DMS 273 (cell line): ENCODE data around the gene EDEM1.
"Not testable (repeated sequence)": the region's sequence is repeated elsewhere in the genome, so short reads cannot be mapped to it uniquely, and the experiment has no call there.

Source experiments
- DNase-seq: peaks from one replicate; lab custom pipeline; 2025; ENCODE audit not compliant: unreplicated experiment; lab: John Stamatoyannopoulos, UW

Gene EDEM1

GRCh38 chr3:5172018-5172417, 15.5 kb upstream of the EDEM1 start:
- no peak for DNase-seq

GRCh38 chr3:5179036-5179435, 8.5 kb upstream of the EDEM1 start:
- DNase-seq, result not testable (repeated sequence)

- DNase-seq, result no peak
Observed at GRCh38 chr3:5181469-5182141, 5.9 kb upstream of the EDEM1 start.

GRCh38 chr3:5183714-5184113, 3.8 kb upstream of the EDEM1 start:
- DNase-seq, result not testable (repeated sequence)

- DNase-seq, result peak; percentile 1
Observed at GRCh38 chr3:5184499-5184898, 3.0 kb upstream of the EDEM1 start.

DNA sequence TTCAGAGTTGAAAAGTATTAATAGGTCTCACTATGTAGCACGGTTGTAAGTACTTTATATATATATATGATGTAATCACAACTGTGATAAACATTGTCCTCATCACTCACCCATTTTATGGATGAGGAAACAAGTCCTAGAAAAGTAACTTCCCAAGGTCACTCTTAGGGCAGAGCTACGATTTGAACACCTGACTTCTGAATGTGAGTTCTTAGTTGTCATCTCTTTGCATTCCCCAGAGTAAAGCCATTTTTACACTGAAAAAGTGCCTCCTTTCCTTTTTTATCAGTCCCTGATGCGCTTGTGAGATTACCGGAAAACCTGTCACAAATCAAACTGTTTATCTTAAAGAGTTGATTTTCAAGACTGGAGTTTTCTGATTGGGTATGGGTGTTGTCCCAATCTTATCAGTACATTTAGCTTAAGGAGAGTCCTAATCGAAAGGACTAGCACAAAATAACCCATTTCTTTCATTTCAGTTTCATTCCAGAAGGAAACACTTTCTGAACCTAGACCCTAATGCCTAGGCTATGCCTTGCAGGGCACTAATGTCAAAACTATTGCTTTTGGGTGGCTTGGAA, 2.3 kb upstream of the EDEM1 start:
- no peak for DNase-seq

DNA sequence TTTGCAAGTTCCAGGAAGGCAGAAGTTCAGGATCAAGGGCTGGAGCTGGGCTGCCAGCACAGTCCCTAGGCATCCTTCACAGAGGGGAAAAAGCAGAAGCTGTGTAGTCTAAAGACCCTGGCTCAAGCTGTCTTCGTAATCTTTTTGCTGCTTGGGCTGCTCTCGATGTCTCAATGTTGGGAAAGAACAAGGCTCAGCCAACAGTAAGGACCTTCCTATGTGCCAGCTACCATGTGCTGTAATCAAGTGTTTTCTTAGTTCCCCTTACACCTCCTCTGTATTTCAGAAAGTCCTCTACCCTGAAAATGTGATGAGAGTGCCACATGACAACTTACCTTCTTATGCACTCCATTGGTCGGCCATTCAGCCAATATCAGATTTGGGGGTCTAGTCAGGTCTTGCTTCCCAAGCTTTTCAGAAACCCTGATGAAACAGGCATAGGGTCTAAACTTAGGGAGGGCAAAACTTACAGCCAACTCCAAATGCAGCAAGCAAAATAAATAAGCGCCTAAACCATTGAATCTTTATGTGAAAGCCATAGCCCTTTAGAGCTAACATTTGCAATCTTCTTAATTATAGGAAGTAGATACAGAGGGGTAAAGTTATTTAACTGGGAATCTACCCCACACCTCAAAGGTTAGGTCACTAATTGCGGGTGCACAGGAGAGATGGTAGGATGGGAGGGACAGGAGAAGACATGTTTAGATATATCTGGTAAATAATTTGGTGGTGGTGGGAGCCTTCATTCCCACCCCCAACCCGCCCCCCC, 1.2 kb upstream of the EDEM1 start:
- DNase-seq, result peak; percentile 24

- peak; percentile 34 for DNase-seq
Observed at GRCh38 chr3:5186858-5187155, 700 bp upstream of the EDEM1 start.

DNA sequence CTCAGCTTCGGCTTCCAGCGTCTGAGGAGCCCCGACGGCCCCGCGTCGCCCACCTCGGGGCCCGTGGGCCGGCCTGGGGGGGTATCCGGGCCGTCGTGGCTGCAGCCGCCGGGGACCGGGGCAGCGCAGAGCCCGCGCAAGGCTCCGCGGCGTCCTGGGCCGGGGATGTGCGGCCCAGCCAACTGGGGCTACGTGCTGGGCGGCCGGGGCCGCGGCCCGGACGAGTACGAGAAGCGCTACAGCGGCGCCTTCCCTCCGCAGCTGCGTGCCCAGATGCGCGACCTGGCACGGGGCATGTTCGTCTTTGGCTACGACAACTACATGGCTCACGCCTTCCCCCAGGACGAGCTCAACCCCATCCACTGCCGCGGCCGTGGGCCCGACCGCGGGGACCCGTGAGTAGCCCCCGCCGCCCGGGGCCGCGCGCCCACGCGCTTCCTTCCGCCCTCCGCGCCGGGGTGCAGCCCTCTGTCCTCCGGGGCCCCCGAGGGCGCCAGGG, 462 bp downstream of the EDEM1 start:
- DNase-seq, result peak; percentile 64

DNA sequence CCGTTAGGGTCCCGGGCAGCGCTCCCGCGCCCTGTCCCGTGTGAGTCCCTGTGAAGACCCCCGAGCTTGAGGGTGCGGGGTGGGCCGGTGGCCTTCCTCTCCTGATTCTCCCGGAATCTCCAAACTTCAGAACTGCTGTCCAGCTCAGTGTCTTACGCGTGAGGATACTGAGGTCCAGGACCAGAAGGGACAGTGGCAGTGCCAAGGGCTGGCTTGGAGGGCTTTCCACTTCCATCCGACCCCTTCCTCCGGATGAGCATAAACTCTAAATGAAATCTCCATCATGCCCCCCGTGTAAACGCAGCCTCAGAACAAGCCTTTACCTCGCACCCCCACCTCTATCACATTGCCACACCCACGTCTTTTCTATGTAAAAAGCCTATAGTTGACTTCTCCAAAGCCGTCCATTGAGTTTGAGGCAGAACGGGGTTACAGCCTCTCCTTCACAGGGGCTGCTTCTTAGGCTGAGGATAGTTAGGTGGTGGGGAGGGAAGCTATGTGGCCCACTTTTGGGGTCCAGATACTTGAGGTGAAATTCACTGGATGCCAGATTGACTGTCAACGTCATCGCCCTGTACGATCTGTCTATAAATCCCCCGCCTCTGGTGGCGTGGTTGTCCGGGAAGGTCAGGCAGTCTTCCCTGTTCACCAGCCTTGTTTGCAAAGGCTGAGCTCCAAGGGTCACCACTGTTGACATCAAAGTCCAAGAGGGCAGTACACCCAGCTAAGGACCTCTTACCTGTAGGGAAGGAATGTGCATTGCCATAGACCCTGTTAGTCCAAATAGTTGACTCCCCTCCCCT, 1.1 kb downstream of the EDEM1 start:
- DNase-seq, result peak; percentile 41

- no peak for DNase-seq
Observed at GRCh38 chr3:5190147-5190791, 2.8 kb downstream of the EDEM1 start.

GRCh38 chr3:5191555-5192304, 4.2 kb downstream of the EDEM1 start:
- no peak for DNase-seq

DNA sequence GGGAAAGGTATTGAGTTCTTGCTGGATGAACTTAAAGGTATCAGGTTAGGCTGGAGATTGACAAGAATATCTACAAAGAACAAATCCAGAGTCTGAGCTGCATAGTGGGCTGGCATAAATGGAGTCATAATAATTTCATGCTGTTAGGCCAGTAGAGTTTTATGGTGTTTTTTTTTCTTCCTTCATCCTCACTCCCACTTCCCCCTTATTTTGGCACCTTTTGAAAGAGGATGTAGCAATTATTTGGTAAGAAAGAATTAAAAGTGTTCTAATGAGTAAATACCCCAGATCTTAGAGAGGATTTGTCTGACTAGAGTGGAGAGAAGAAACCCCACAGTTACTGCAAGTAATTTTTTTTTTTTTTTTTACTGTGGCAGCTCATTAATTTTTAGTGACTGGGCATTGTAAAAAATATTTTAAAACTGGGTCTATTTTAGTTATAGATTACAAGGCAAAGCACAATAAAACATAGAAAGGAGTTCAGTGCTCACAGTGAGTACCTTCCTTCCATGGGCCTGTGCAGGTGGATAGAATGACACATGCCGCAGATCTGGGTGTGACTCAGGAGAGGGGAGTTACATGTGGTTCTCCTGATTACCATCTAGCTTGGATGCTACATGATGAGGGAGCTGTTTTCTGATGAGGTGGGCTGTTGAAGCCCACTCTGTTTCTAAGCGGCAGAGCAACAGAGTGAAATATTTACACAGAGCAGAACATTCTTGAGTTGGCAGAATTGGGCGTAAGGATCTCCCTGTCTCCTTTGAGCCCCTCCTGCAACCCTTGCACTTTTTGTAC, 5.3 kb downstream of the EDEM1 start:
- DNase-seq, result no peak

DNA sequence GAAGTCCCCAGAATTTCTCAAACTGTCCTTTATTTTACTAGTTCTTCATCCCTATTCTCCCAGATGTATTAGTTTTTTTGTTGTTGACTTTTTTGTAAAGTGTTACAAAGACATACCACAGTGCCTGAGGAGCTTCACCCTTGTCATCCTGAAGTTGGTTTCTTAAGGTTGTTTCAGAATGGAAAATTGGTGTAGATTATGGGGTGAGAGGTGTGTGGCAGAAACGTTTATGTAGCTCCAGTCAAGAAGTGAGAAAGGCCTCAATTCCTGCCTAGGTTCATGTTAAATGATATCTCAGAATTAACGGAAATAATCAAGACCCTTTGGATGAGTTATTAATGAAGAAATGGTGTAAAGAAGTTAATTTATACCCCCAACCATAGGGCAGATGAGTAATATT, 6.8 kb downstream of the EDEM1 start:
- DNase-seq, result no peak

DNA sequence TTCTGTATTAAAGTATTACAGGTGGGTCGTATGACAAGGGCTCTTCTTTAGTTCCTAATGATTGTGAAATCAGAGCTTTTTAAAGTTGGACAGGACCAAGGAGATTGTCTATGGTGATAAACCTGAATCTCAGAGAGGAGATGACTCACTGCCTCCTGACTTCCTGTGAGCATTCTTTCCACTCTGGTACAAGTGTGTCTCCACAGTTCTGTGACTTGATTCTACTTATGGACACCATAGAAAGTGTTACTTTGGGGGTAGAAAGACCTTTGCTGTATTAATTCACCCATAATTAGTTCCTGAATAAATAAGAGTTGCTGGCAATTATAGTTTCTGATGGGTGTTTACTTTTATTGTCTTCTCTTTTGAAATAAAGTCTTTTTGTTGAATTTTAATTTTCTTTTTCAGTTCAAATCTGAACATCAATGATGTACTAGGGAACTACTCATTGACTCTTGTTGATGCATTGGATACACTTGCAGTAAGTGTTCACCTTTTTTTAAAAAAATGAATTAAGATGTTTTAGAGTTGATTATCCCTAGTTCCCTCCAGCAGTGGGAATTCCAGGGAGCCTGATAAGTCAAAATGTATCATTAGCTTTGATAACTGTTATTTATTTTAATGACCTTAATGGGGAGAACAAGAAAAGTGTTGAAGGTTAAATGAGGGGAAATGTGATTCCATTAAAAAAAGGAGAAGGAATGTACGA, 7.4 kb downstream of the EDEM1 start:
- DNase-seq, result peak; percentile 3

GRCh38 chr3:5195605-5196004, 8.1 kb downstream of the EDEM1 start:
- DNase-seq, result no peak

DNA sequence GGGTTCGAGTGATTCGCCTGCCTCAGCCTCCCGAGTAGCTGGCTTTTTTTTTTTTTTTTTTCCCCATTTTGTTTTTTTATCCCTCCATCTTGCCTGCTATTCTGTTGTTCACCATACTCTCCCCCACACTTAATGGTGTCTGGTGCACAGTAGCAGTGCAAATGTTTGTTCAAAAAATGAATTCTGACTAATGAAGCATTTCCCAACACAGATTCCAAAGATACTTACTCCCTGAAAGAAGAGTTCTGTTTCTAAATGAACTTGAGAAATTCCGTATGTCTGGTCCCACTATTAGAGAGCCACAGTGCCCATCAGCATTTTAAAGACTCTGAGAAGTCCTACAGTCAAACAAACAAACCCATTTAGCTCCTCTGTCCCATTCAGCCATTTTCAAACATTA, 9.5 kb downstream of the EDEM1 start:
- DNase-seq, result no peak

DNA sequence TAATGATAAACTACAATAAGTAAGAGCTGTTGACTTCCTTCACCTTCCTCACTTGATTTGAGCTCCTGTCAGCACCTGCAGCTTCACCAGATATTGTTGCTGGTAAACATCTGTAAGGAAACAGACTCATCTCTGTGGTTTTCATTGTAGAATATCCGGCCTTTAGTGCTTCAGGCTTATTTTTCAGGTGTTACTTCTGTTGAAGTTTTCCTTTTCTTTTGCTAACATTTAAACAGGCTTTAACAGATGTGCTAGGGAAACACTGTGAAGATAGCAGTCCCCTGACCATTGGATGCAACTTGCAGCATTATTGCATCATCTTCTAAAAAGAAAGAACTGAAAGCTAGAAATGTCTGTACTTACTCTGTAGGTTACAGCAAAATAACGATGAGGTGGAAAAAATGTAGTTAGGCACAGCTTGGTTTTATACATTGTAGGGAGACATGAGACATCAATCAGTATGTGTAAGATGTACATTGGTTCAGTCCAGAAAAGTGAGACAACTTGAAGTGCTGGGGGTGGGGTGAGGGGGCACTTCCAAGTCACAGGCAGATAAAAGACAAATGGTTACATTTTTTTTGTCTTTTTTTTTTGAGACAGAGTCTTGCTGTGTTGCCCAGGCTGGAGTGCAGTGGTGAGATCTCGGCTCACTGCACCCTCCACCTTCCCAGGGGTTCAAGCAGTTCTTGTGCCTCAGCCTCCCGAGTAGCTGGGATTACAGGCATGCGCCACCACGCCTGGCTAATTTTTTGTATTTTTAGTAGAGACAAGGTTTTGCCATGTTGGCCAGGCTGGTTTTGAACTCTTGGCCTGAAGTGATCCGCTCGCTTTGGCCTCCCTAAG, 10.2 kb downstream of the EDEM1 start:
- DNase-seq, result peak; percentile 2
